Muscle of arm (tissue), 12 donors: Measurements from ENCODE around the gene EFHD2. TPM values are rescaled to one million over a fixed set of nuclear protein-coding genes. Genes with fewer than 3 reads are reported as not detected.
A peak's percentile ranks its signal among the peaks of the same experiment; 100 is the strongest.
"Not testable (repeated sequence)": the region's sequence is repeated elsewhere in the genome, so short reads cannot be mapped to it uniquely, and the experiment has no call there.

Source experiments
- DNase-seq: peaks from one replicate; pipeline ENCODE4 v3.0.0-alpha.2; 2013
- polyA plus RNA-seq, 12 donors: library from polyadenylated mRNA; unstranded; fragments of 120-200 nt; gene quantifications; one replicate each; pipeline ENCODE4 v1.2.1, GENCODE V29; 2013; ENCODE audit not compliant: insufficient read length in 12 of 12

EFHD2 gene
- polyA plus RNA-seq, 12 donors: 19.1 to 46.5 (median 25.0) TPM; not detected in 1

- no peak for DNase-seq
Observed at GRCh38 chr1:15384301-15384901, 25.3 kb upstream of the EFHD2 start.

- DNase-seq: no peak
Observed at GRCh38 chr1:15385420-15385819, 24.3 kb upstream of the EFHD2 start.

GRCh38 chr1:15386164-15386749, 23.4 kb upstream of the EFHD2 start:
- DNase-seq: no peak

GRCh38 chr1:15388201-15388880, 21.3 kb upstream of the EFHD2 start:
- DNase-seq: no peak

GRCh38 chr1:15389828-15390227, 19.9 kb upstream of the EFHD2 start:
- DNase-seq: not testable (repeated sequence)

GRCh38 chr1:15390667-15391066, 19.0 kb upstream of the EFHD2 start:
- no peak for DNase-seq

GRCh38 chr1:15391366-15391765, 18.3 kb upstream of the EFHD2 start:
- no peak for DNase-seq

- DNase-seq: no peak
Observed at GRCh38 chr1:15393475-15394257, 16.0 kb upstream of the EFHD2 start.

GRCh38 chr1:15394258-15394690, 15.4 kb upstream of the EFHD2 start:
- no peak for DNase-seq

GRCh38 chr1:15397236-15397635, 12.5 kb upstream of the EFHD2 start:
- DNase-seq: no peak

GRCh38 chr1:15399710-15400109, 10.0 kb upstream of the EFHD2 start:
- DNase-seq: no peak

- DNase-seq: no peak
Observed at GRCh38 chr1:15400627-15401026, 9.1 kb upstream of the EFHD2 start.

- no peak for DNase-seq
Observed at GRCh38 chr1:15401391-15402055, 8.2 kb upstream of the EFHD2 start.

- no peak for DNase-seq
Observed at GRCh38 chr1:15402809-15403450, 6.8 kb upstream of the EFHD2 start.

- no peak for DNase-seq
Observed at GRCh38 chr1:15403962-15404580, 5.6 kb upstream of the EFHD2 start.

GRCh38 chr1:15405106-15405850, 4.4 kb upstream of the EFHD2 start:
- no peak for DNase-seq

GRCh38 chr1:15406614-15407559, 2.8 kb upstream of the EFHD2 start:
- DNase-seq: peak; percentile 78

- DNase-seq: no peak
Observed at GRCh38 chr1:15407580-15407979, 2.1 kb upstream of the EFHD2 start.

GRCh38 chr1:15408890-15409387, 749 bp upstream of the EFHD2 start:
- DNase-seq: no peak
